Panc1 (cell line): ENCODE data around the gene NYAP1.
"Not testable (repeated sequence)": the region's sequence is repeated elsewhere in the genome, so short reads cannot be mapped to it uniquely, and the experiment has no call there.

Source experiments
- POLR2AphosphoS5 ChIP-seq: IDR thresholded peaks from 2 replicates; pipeline ENCODE4 v1.6.1; 2012; ENCODE audit warnings: mild to moderate bottlenecking, low read depth, low read length, moderate library complexity
- TCF7L2 ChIP-seq: IDR thresholded peaks from 2 replicates; pipeline ENCODE4 v1.6.1; 2011; ENCODE audit warnings: mild to moderate bottlenecking, low read depth, low read length, inconsistent platforms
- TF ChIP-seq, protein P1 (sequence below): fragments of 450-650 bp; IDR thresholded peaks from 2 replicates; pipeline ENCODE4 v1.5.1; 2017; ENCODE audit warnings: mild to moderate bottlenecking

GRCh38 chr7:100447363-100447762 is 36.4 kb upstream of the NYAP1 start:
- TF ChIP-seq, protein P1, sequence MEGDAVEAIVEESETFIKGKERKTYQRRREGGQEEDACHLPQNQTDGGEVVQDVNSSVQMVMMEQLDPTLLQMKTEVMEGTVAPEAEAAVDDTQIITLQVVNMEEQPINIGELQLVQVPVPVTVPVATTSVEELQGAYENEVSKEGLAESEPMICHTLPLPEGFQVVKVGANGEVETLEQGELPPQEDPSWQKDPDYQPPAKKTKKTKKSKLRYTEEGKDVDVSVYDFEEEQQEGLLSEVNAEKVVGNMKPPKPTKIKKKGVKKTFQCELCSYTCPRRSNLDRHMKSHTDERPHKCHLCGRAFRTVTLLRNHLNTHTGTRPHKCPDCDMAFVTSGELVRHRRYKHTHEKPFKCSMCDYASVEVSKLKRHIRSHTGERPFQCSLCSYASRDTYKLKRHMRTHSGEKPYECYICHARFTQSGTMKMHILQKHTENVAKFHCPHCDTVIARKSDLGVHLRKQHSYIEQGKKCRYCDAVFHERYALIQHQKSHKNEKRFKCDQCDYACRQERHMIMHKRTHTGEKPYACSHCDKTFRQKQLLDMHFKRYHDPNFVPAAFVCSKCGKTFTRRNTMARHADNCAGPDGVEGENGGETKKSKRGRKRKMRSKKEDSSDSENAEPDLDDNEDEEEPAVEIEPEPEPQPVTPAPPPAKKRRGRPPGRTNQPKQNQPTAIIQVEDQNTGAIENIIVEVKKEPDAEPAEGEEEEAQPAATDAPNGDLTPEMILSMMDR, result not testable (repeated sequence)
- not testable (repeated sequence) for TF ChIP-seq POLR2AphosphoS5, TCF7L2
